HG03045 (cell line): ENCODE results near the gene OR2T29.
"Not testable (repeated sequence)": the region's sequence is repeated elsewhere in the genome, so short reads cannot be mapped to it uniquely, and the experiment has no call there.

Source experiments
- ATAC-seq: cut with Tn5 transposase; IDR thresholded peaks from one replicate; pipeline ENCODE4 v1.9.1; 2021; ENCODE audit warnings: mild to moderate bottlenecking, moderate library complexity; ENCODE audit not compliant: unreplicated experiment

OR2T29 gene

GRCh38 chr1:248562672-248563071, at the start of gene OR2T29:
OR2T29 (minus strand) TSS chr1:248562772; CDS start chr1:248559491, 3,281 bp downstream.
- not testable (repeated sequence) for ATAC-seq

GRCh38 chr1:248611883-248612414, 49.4 kb upstream of the OR2T29 start:
- ATAC-seq = no peak

GRCh38 chr1:248610301-248610700, 47.7 kb upstream of the OR2T29 start:
- no peak for ATAC-seq

- no peak for ATAC-seq
Observed at GRCh38 chr1:248599396-248599795, 36.8 kb upstream of the OR2T29 start.

GRCh38 chr1:248597589-248597988, 35.0 kb upstream of the OR2T29 start, which contains the start of gene OR2T10:
OR2T10 (minus strand) TSS chr1:248597700; CDS start chr1:248593768, 3,932 bp downstream.
- no peak for ATAC-seq

- no peak for ATAC-seq
Observed at GRCh38 chr1:248596615-248597014, 34.0 kb upstream of the OR2T29 start.

GRCh38 chr1:248593226-248593625, 30.7 kb upstream of the OR2T29 start:
- ATAC-seq = no peak

GRCh38 chr1:248592655-248593054, 30.1 kb upstream of the OR2T29 start:
- no peak for ATAC-seq

GRCh38 chr1:248590055-248590454, 27.5 kb upstream of the OR2T29 start:
- no peak for ATAC-seq

GRCh38 chr1:248589334-248589733, 26.8 kb upstream of the OR2T29 start:
- no peak for ATAC-seq

GRCh38 chr1:248585266-248585665, 22.7 kb upstream of the OR2T29 start:
- ATAC-seq = no peak

GRCh38 chr1:248576260-248576980, 13.8 kb upstream of the OR2T29 start:
- no peak for ATAC-seq

- ATAC-seq = not testable (repeated sequence)
Observed at GRCh38 chr1:248574657-248575056, 12.1 kb upstream of the OR2T29 start, which contains the start of gene OR2T34. OR2T34 (minus strand) TSS chr1:248574757; CDS start chr1:248574757, 0 bp downstream.

- not testable (repeated sequence) for ATAC-seq
Observed at GRCh38 chr1:248573856-248574255, 11.3 kb upstream of the OR2T29 start.

GRCh38 chr1:248572049-248572448, 9.5 kb upstream of the OR2T29 start:
- not testable (repeated sequence) for ATAC-seq

GRCh38 chr1:248570811-248571210, 8.2 kb upstream of the OR2T29 start:
- not testable (repeated sequence) for ATAC-seq

- ATAC-seq = not testable (repeated sequence)
Observed at GRCh38 chr1:248569049-248569448, 6.5 kb upstream of the OR2T29 start.

- ATAC-seq = peak; percentile 40
Observed at GRCh38 chr1:248565530-248566373, 3.2 kb upstream of the OR2T29 start.

- not testable (repeated sequence) for ATAC-seq
Observed at GRCh38 chr1:248551027-248551426, 11.5 kb downstream of the OR2T29 start.

GRCh38 chr1:248547383-248547782, 15.2 kb downstream of the OR2T29 start:
- not testable (repeated sequence) for ATAC-seq

GRCh38 chr1:248537449-248537848, 25.1 kb downstream of the OR2T29 start:
- not testable (repeated sequence) for ATAC-seq
